SK-N-SH treated with all-trans-retinoic acid at 6 μM for 48 hours (cell line): ENCODE data around the gene SLC13A4.

ENCODE experiments used
- ARNTL ChIP-seq: fragments of 450-650 bp; formaldehyde crosslinking; IDR thresholded peaks from 2 replicates; pipeline ENCODE4 v1.5.0; 2020; ENCODE audit warnings: low read depth, mild to moderate bottlenecking, moderate library complexity, borderline replicate concordance
- BACH2 ChIP-seq: fragments of 250-450 bp; sonication (Bioruptor Pico); IDR thresholded peaks from 2 replicates; pipeline ENCODE4 v1.9.0; 2021; ENCODE audit warnings: mild to moderate bottlenecking, borderline replicate concordance
- CREB5 ChIP-seq: fragments of 250-450 bp; sonication (Bioruptor Pico); IDR thresholded peaks from 2 replicates; pipeline ENCODE4 v1.5.1; 2020; ENCODE audit warnings: low read depth, mild to moderate bottlenecking, moderate library complexity
- CSDC2 ChIP-seq: fragments of 250-450 bp; sonication (Bioruptor Pico); IDR thresholded peaks from 2 replicates; pipeline ENCODE4 v1.5.0; 2020; ENCODE audit warnings: mild to moderate bottlenecking, moderate library complexity
- TF ChIP-seq, protein P1 (sequence below): fragments of 250-450 bp; sonication (Bioruptor Pico); IDR thresholded peaks from 2 replicates; pipeline ENCODE4 v1.8.0; 2020; ENCODE audit warnings: mild to moderate bottlenecking, moderate library complexity, borderline replicate concordance

- TF ChIP-seq CSDC2 (CRISPR knock-in tag) (no peak), CREB5 (CRISPR knock-in tag) (no peak), ARNTL (CRISPR knock-in tag) (no peak), BACH2 (CRISPR knock-in tag) (no peak)
- TF ChIP-seq, protein P1, sequence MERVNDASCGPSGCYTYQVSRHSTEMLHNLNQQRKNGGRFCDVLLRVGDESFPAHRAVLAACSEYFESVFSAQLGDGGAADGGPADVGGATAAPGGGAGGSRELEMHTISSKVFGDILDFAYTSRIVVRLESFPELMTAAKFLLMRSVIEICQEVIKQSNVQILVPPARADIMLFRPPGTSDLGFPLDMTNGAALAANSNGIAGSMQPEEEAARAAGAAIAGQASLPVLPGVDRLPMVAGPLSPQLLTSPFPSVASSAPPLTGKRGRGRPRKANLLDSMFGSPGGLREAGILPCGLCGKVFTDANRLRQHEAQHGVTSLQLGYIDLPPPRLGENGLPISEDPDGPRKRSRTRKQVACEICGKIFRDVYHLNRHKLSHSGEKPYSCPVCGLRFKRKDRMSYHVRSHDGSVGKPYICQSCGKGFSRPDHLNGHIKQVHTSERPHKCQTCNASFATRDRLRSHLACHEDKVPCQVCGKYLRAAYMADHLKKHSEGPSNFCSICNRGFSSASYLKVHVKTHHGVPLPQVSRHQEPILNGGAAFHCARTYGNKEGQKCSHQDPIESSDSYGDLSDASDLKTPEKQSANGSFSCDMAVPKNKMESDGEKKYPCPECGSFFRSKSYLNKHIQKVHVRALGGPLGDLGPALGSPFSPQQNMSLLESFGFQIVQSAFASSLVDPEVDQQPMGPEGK: no peak
Observed at GRCh38 chr7:135728136-135728669, at the start of gene SLC13A4.
